HepG2 (cell line): Measurements from ENCODE around the gene BPGM. TPM values are rescaled to one million over a fixed set of nuclear protein-coding genes. Genes with fewer than 3 reads are reported as not detected.

ENCODE experiments used
- ATAC-seq: fragments of 200-7000 bp; cut with Tn5 transposase; 3 replicates; pipeline ENCODE4 v1.9.1; 2020; ENCODE audit warnings: mild to moderate bottlenecking, moderate library complexity
- BruUV-seq: library from RNA; stranded (reverse); fragments of 400-500 nt; replicated peaks from 2 replicates; lab custom pipeline; 2021; lab: Mats Ljungman, UMichigan
- CTCF ChIA-PET: fragments of 300-600 bp; formaldehyde crosslinking; extraction: SDS; loops from one replicate; lab custom pipeline; 2021; ENCODE audit warnings: low total read pairs, inconsistent platforms, low intra/inter-chr PET ratio; lab: Yijun Ruan, JAX
- POLR2A ChIA-PET: fragments of 350-600 bp; sonication (Branson Sonifier 250); formaldehyde crosslinking; loops from one replicate; lab custom pipeline; 2020; ENCODE audit warnings: antibody characterized with exemption, inconsistent platforms; lab: Yijun Ruan, JAX
- DNase-seq: peaks from one replicate; pipeline ENCODE4 v3.0.0-alpha.2; 2015; ENCODE audit warnings: low spot score
- FAIRE-seq: peaks from 3 replicates; lab custom pipeline; 2011; peaks lifted over from hg19 to GRCh38; lab: Jason Lieb, UNC
- H2AFZ ChIP-seq: one replicate; pipeline ENCODE4 v1.6.1; 2011; ENCODE audit warnings: low read length, inconsistent platforms
- H3K27ac ChIP-seq: fragments of 300-600 bp; 3 replicates; pipeline ENCODE4 v1.8.0; 2011; ENCODE audit warnings: mixed run types, mild to moderate bottlenecking, mixed read lengths, low read length, inconsistent platforms; ENCODE audit not compliant: insufficient read depth; ENCODE audit errors: extremely low read length
- H3K27me3 ChIP-seq, 2 experiments: fragments of 200-600 bp in 1 of 2; 2 replicates in 1 of 2; 3 replicates in 1 of 2; pipeline versions ENCODE4 v1.6.0 to v1.8.0; 2011; ENCODE audit warnings: low read length in 2 of 2, mild to moderate bottlenecking in 2 of 2, moderate library complexity in 2 of 2, inconsistent platforms in 1 of 2; ENCODE audit not compliant: insufficient read depth in 2 of 2, control insufficient read depth in 1 of 2
- H3K36me3 ChIP-seq, 2 experiments: fragments of 200-600 bp in 1 of 2; replicated peaks in 1 of 2; 2 replicates in 1 of 2; 3 replicates in 1 of 2; pipeline versions ENCODE4 v1.5.1 to v1.8.0; 2011; ENCODE audit warnings: low read length in 2 of 2, inconsistent platforms in 1 of 2; ENCODE audit not compliant: insufficient read depth in 2 of 2, control insufficient read depth in 1 of 2
- H3K4me1 ChIP-seq: 2 replicates; pipeline ENCODE4 v1.5.1; 2012; ENCODE audit warnings: low read length, inconsistent platforms; ENCODE audit not compliant: insufficient read depth
- H3K4me2 ChIP-seq: 2 replicates; pipeline ENCODE4 v1.6.0; 2011; ENCODE audit warnings: low read depth, low read length, inconsistent platforms
- H3K4me3 ChIP-seq, 3 experiments: fragments of 200-600 bp in 1 of 3; sonication (generic), shearing (Covaris generic) in 1 of 3; replicated peaks in 1 of 3; 2 replicates each; pipeline ENCODE4 v1.5.1; 2011 to 2016; ENCODE audit warnings: low read length in 3 of 3, inconsistent platforms in 2 of 3, low read depth in 2 of 3, mild to moderate bottlenecking in 2 of 3, control low read depth in 1 of 3, mixed read lengths in 1 of 3; ENCODE audit not compliant: insufficient read depth in 1 of 3
- H3K79me2 ChIP-seq: one replicate; pipeline ENCODE4 v1.6.1; 2011; ENCODE audit warnings: low read length, inconsistent platforms; ENCODE audit not compliant: insufficient read depth
- H3K9ac ChIP-seq: 2 replicates; pipeline ENCODE4 v1.6.0; 2011; ENCODE audit warnings: mild to moderate bottlenecking, low read depth, low read length, inconsistent platforms; ENCODE audit not compliant: insufficient read depth
- H3K9me3 ChIP-seq: 2 replicates; pipeline ENCODE4 v1.5.1; 2012; ENCODE audit warnings: mild to moderate bottlenecking, low read length
- H4K20me1 ChIP-seq: 2 replicates; pipeline ENCODE4 v1.6.0; 2011; ENCODE audit warnings: inconsistent platforms, mild to moderate bottlenecking, low read length, moderate library complexity; ENCODE audit not compliant: insufficient read depth
- FIP1L1 ChIP-seq: fragments of 200-400 bp; formaldehyde crosslinking; IDR thresholded peaks from 2 replicates; pipeline ENCODE4 v1.6.1; 2018; ENCODE audit warnings: low read depth, mild to moderate bottlenecking, low read length, moderate library complexity, borderline replicate concordance; ENCODE audit not compliant: insufficient read depth
- ZNF572 ChIP-seq: sonication (generic); formaldehyde crosslinking; IDR thresholded peaks from 2 replicates; pipeline ENCODE4 v1.5.1; 2020; ENCODE audit warnings: mild to moderate bottlenecking, missing genetic modification reagents
- ZNF883 ChIP-seq: sonication (generic); formaldehyde crosslinking; IDR thresholded peaks from 2 replicates; pipeline ENCODE4 v1.5.1; 2020; ENCODE audit warnings: mild to moderate bottlenecking, missing genetic modification reagents; ENCODE audit errors: not compliant biosample characterization
- WGBS: methylation state at CpG from one replicate; pipeline ENCODE4 v1.1.6; 2017; ENCODE audit warnings: low lambda C conversion rate; 5-methylcytosine and 5-hydroxymethylcytosine counted together
- in situ Hi-C: cut with HindIII; loops from 2 replicates; pipeline ENCODE4 v1.10.0; 2017; ENCODE audit warnings: low pct_unique_long_range_greater_than_20kb; ENCODE audit not compliant: extremely low pct_ligation_motif_present
- intact Hi-C: fragments of 100-400 bp; cut with micrococcal nuclease; formaldehyde crosslinking; loops from one replicate; pipeline ENCODE4 v1.10.0; 2022; ENCODE audit not compliant: unreplicated experiment
- polyA plus RNA-seq, 8 experiments: library from polyadenylated mRNA; depleted of rRNA in 3 of 8; stranded (reverse) in 7 of 8; unstranded in 1 of 8; fragments of >200 nt; fragmentation: Illumina TruSeq in 4 of 8; extraction: Trizol in 4 of 8; gene quantifications; 2 replicates each; pipeline versions ENCODE4 v1.2.1 to v1.2.3, GENCODE V29; 2011 to 2016; ENCODE audit warnings: low read depth in 4 of 8, missing spikeins in 1 of 8, mixed read lengths in 1 of 8; ENCODE audit not compliant: insufficient read depth in 1 of 8
- total RNA-seq, 5 experiments: library from RNA; depleted of rRNA; stranded (reverse); fragments of >200 nt; fragmentation: Illumina TruSeq; extraction: Trizol; gene quantifications; 2 replicates each; pipeline ENCODE4 v1.2.3, GENCODE V29; 2016; ENCODE audit warnings: low read depth in 1 of 5
- TF ChIP-seq, protein P1 (sequence below): sonication (generic); formaldehyde crosslinking; IDR thresholded peaks from 2 replicates; pipeline ENCODE4 v1.4.0; 2020; ENCODE audit warnings: missing genetic modification reagents, mild to moderate bottlenecking, borderline replicate concordance

BPGM gene
- total and polyA plus RNA-seq, 2 of the 13 experiments (the other 11 are each of a cell fraction or from before 2014, with no cell fraction given), result 4.0 to 7.5 TPM

DNA sequence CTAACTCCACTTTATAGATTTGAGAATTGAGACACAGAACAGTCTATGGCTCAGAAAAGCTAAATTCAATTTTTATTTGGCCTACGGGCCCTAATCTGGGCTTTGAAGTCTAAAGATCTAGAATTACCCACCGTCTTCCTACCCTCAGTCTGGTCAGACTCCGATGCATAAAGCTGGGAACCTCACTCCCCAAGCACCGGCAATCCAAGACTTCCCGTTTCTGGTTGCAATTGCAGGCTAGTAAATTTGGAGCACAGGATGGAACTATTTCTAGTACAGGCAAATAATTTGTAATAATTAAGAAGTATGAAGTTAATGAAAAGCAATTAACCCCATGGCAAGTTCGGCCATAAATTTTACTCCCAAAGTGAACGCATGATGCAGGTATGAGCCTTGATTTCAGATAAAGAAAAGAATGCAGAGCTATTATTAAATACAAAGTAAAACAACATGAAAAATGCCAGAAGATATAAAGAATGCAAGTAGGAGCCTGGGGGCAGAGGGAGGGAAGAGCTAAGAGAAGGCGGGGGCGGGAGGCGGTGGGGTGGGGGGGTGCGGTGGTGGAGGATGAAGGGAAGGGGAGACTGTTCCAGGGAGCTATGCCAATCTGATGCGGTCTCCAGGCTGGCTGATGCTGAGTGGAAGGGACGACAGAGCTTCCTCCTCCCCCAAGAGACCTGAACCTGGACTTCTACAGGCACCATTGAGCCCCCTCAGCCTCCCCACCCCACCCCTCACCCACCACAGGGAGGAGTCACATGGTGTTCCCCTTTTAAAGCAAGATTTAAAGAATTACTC lies 45.1 kb downstream of the BPGM start:
- peaks cover 0 to 3% of the 10 kb centered on the region in 2 experiments; a peak in 2 of 5 replicates for H3K27me3 ChIP-seq
- in situ Hi-C loops (no loop called here), intact Hi-C loops (loop anchor here (2.0 to 10.0 kb wide), 2 partner anchors 53 to 251 kb away; no protein-coding TSS in a partner anchor)
- H3K79me2 ChIP-seq, result no peaks in the 10 kb centered on the region
- no peak overlapping the region for H2AFZ ChIP-seq
- H3K4me3 ChIP-seq, result no peak overlapping the region
- no peak for TF ChIP-seq FIP1L1
- TF ChIP-seq, protein P1, sequence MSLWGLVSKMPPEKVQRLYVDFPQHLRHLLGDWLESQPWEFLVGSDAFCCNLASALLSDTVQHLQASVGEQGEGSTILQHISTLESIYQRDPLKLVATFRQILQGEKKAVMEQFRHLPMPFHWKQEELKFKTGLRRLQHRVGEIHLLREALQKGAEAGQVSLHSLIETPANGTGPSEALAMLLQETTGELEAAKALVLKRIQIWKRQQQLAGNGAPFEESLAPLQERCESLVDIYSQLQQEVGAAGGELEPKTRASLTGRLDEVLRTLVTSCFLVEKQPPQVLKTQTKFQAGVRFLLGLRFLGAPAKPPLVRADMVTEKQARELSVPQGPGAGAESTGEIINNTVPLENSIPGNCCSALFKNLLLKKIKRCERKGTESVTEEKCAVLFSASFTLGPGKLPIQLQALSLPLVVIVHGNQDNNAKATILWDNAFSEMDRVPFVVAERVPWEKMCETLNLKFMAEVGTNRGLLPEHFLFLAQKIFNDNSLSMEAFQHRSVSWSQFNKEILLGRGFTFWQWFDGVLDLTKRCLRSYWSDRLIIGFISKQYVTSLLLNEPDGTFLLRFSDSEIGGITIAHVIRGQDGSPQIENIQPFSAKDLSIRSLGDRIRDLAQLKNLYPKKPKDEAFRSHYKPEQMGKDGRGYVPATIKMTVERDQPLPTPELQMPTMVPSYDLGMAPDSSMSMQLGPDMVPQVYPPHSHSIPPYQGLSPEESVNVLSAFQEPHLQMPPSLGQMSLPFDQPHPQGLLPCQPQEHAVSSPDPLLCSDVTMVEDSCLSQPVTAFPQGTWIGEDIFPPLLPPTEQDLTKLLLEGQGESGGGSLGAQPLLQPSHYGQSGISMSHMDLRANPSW (CRISPR knock-in tag), result no peak
- TF ChIP-seq ZNF883 (CRISPR knock-in tag), result no peak
- ChIA-PET CTCF (no interaction called here), POLR2A (no interaction called here)
- FAIRE-seq, result no peak
- no TSS peak for BruUV-seq
- no peak for DNase-seq
- peaks cover 24% of the 10 kb centered on the region for H3K4me1 ChIP-seq
- no peak for ATAC-seq
- 64% methylated on average over 13 of the region's 13 CpGs for WGBS
- no peak overlapping the region for H3K4me2 ChIP-seq
- H3K36me3 ChIP-seq, result no peaks in the 10 kb centered on the region
- no peaks in the 10 kb centered on the region for H3K9me3 ChIP-seq
- no peak overlapping the region for H3K27ac ChIP-seq
- H4K20me1 ChIP-seq, result no peaks in the 10 kb centered on the region
- H3K9ac ChIP-seq, result no peak overlapping the region

DNA sequence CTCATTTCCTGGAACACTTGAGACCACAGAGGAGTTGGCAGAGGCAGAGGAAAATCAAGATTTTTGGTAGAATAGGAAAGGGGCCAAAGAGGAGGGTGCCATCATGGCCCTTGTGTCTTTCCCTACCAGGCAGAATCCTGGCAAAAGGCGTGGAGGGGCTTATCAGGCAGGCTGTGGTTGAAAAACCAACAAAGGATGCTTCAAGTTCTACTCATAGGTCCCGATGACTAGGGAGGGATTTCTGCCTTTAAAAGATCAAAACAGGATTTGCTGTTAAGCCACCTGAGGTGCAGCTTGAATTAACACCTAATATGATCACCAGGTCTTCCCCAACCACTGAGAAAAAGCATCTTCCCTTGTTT lies 45.7 kb downstream of the BPGM start:
- in situ Hi-C loops, result no loop called here

More for the DNA sequence above, 45.7 kb downstream of the BPGM start:
- Histone ChIP-seq H3K36me3 (no peaks in the 10 kb centered on the region), H4K20me1 (no peaks in the 10 kb centered on the region), H3K9ac (no peak overlapping the region), H3K4me3 (no peak overlapping the region), H3K4me2 (no peak overlapping the region), H3K9me3 (no peaks in the 10 kb centered on the region), H3K27ac (no peak overlapping the region), H2AFZ (no peak overlapping the region), H3K27me3 (peaks cover 0 to 3% of the 10 kb centered on the region in 2 experiments; a peak in 2 of 5 replicates), H3K79me2 (no peaks in the 10 kb centered on the region), H3K4me1 (peaks cover 18% of the 10 kb centered on the region)
- TF ChIP-seq ZNF572 (CRISPR knock-in tag), result no peak
- ChIA-PET CTCF (no interaction called here), POLR2A (no interaction called here)
- DNase-seq (no peak), FAIRE-seq (no peak), ATAC-seq (no peak)
- intact Hi-C loops, result loop anchor here (10.0 kb wide), 1 partner anchor 52 kb away; no protein-coding TSS in a partner anchor
- 6% methylated on average over 2 of the region's 2 CpGs for WGBS
- BruUV-seq, result no TSS peak
